Esophagus (tissue), 2 donors: Measurements from ENCODE around the gene CATSPERD. TPM values are rescaled to one million over a fixed set of nuclear protein-coding genes. Genes with fewer than 3 reads are reported as not detected.

Experiments
- H3K27ac ChIP-seq, 2 donors: one replicate each; pipeline ENCODE4 v1.5.1; 2013; ENCODE audit warnings: low read depth in 2 of 2, mild to moderate bottlenecking in 2 of 2, inconsistent platforms in 1 of 2, low read length in 1 of 2, moderate library complexity in 1 of 2
- H3K27me3 ChIP-seq, 2 donors: one replicate each; pipeline ENCODE4 v1.6.1; 2013; ENCODE audit warnings: low read length in 2 of 2, control low read depth in 1 of 2, mild to moderate bottlenecking in 1 of 2; ENCODE audit not compliant: insufficient read depth in 2 of 2, control insufficient read depth in 1 of 2
- H3K36me3 ChIP-seq, 2 donors: one replicate each; pipeline ENCODE4 v1.6.1; 2013; ENCODE audit warnings: low read length in 1 of 2; ENCODE audit not compliant: control insufficient read depth in 2 of 2, insufficient read depth in 2 of 2
- H3K4me1 ChIP-seq, 2 donors: one replicate each; pipeline ENCODE4 v1.6.1; 2013; ENCODE audit warnings: low read length in 1 of 2; ENCODE audit not compliant: control insufficient read depth in 2 of 2, insufficient read depth in 2 of 2
- H3K4me3 ChIP-seq, 2 donors: one replicate each; pipeline ENCODE4 v1.5.1; 2013; ENCODE audit warnings: low read length in 2 of 2, mild to moderate bottlenecking in 2 of 2, low read depth in 1 of 2, moderate library complexity in 1 of 2
- H3K9me3 ChIP-seq, 2 donors: one replicate each; pipeline ENCODE4 v1.6.1; 2013; ENCODE audit warnings: mild to moderate bottlenecking in 2 of 2, low read depth in 1 of 2, low read length in 1 of 2, moderate library complexity in 1 of 2; ENCODE audit not compliant: control insufficient read depth in 2 of 2, insufficient read depth in 1 of 2
- WGBS, 2 donors: extraction: QIAGEN DNeasy Blood & Tissue Kit; methylation state at CpG; one replicate each; pipeline ENCODE4 v1.1.7; 2013; 5-methylcytosine and 5-hydroxymethylcytosine counted together
- polyA plus RNA-seq, 2 donors: library from polyadenylated mRNA; stranded (reverse); fragments of 200-250 nt; gene quantifications; one replicate each; pipeline ENCODE4 v1.2.3, GENCODE V29; 2013
- donor health status: healthy with polysubstance abuse.
- donor health status: Bipolar disorder and iron deficiency.

The CATSPERD gene
- polyA plus RNA-seq, 2 donors: not detected

DNA sequence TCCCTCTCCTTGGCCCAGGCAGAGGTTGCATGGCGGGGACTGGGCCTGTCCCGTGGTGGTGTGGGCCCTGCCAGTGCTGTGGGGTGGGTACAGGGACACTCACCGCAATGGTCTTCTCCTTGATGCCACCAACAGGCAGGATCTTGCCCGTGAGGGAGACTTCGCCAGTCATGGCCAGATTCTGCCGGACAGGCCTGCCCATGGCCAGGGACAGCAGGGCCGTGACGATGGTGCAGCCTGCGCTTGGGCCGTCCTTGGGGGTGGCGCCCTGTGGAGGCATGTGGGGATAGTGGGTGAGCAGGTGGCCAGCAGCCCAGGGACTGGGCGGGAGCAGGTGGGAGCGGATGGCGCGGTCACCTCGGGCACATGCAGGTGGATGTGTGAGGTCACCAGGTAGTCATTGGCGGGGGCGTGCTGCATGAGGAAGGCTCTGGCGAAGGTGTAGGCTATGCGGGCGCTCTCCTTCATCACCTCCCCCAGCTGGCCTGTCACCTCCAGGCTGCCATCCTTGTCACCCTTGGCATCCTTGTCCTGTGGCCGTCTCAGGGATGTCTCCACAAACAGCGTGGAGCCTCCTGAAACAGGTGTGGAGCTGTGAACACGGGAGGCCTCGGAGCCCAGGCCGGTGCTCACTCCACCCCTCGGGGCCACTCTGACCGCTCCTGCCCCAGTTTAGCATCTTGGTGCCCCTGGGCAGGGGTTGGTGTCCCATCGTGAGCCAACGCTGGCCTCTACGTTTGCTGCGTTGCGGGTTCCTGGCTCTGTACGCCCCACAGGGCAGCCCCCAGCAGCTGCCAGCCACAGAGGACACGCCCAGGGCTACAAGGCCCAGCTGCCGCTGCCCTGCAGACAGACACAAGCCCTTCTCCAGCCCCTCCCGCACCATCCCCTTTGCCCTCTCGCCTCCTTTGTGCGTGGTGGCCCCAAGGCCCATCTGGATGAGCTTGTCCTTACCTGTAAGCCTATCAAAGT, 27.0 kb upstream of the CATSPERD start:
- H3K4me3 ChIP-seq: no peak overlapping the region
- H3K27me3 ChIP-seq: no peaks in the 10 kb centered on the region
- H3K9me3 ChIP-seq: no peaks in the 10 kb centered on the region
- peaks cover 19 to 61% of the 10 kb centered on the region in 2 donors for H3K36me3 ChIP-seq
- 76 to 78% methylated on average over 38 to 39 of the region's 39 CpGs for WGBS, 2 donors
- H3K27ac ChIP-seq: no peak overlapping the region
- H3K4me1 ChIP-seq: peaks cover 0 to 12% of the 10 kb centered on the region in 2 donors

DNA sequence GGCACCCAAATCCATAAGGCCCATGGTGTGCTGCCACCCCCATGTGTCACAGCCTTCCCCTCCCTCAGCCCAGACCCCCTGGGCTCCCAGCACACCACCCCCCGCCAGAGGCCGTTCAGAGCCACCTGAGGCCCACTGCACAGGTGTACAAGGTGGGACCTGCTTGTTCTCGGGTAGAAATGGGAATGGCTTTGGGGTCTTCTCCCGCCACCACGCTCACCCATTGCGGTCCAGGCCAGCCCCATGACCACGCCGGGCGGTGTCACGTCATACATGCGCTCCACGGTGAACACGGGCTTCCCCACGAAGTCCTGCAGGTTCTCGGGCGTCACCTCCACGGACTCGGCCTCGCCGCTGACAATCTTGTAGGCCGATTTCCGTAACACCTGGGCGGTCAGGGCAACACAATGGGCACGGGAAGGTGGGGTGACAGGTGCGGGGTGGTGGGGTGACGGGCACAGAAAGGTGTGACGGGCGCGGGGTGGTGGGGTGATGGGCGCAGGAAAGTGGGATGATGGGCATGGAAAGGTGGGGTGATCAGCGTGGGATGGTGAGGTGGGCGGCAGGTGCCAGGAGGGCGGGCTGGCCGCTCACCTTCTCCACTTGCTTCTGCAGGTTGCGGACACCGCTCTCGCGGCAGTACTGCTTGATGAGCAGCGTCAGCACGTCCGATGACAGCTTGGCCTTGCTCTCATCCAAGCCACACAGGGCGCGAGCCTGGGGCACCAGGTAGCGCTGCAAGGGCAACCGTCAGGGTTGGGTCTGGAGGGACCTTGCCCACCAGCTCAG, 26.1 kb upstream of the CATSPERD start:
- Histone ChIP-seq H3K27me3 (no peaks in the 10 kb centered on the region), H3K4me3 (no peak overlapping the region), H3K36me3 (peaks cover 25 to 69% of the 10 kb centered on the region in 2 donors), H3K9me3 (no peaks in the 10 kb centered on the region), H3K27ac (no peak overlapping the region), H3K4me1 (peaks cover 0 to 12% of the 10 kb centered on the region in 2 donors)
- WGBS, 2 donors: 90 to 91% methylated on average over 40 to 45 of the region's 45 CpGs

DNA sequence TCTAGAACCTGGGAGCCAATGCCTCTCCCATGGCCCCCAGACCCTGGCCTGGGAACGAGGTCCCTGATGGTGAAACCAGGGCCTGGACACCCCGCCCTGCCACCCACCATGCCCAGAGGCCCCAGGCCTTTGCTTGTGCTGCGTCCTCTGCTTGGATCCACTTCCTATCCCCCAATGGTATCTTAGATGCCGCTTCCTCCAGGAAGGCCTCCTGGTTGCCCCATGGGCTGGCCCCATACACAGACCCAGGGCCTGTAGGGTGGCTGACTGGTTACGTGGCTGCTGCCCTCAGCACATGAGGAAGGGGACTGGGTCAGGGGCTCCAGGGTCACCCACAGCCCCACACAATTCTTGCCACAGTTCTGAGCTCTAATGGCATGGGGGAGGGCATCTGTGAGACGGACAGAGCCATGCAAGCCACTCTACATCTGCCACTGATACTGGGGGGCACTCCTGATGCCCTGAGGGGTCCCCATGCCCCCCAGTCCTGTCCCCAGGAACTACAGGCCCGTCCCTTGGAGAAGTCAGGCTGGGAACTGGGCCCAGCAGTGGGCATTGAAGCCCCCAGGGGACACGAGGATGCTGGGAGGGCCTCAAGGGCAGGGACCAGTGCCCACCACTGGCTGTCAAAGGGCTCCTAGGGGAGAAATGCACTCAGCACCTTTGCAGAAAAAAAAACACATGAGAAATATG, 25.3 kb upstream of the CATSPERD start:
- no peaks in the 10 kb centered on the region for H3K27me3 ChIP-seq
- no peak overlapping the region for H3K27ac ChIP-seq
- H3K9me3 ChIP-seq: no peaks in the 10 kb centered on the region
- H3K4me3 ChIP-seq: no peak overlapping the region
- H3K4me1 ChIP-seq: peaks cover 0 to 12% of the 10 kb centered on the region in 2 donors
- WGBS, 2 donors: 83 to 87% methylated on average over 8 of the region's 8 CpGs
- H3K36me3 ChIP-seq: peaks cover 25 to 69% of the 10 kb centered on the region in 2 donors

DNA sequence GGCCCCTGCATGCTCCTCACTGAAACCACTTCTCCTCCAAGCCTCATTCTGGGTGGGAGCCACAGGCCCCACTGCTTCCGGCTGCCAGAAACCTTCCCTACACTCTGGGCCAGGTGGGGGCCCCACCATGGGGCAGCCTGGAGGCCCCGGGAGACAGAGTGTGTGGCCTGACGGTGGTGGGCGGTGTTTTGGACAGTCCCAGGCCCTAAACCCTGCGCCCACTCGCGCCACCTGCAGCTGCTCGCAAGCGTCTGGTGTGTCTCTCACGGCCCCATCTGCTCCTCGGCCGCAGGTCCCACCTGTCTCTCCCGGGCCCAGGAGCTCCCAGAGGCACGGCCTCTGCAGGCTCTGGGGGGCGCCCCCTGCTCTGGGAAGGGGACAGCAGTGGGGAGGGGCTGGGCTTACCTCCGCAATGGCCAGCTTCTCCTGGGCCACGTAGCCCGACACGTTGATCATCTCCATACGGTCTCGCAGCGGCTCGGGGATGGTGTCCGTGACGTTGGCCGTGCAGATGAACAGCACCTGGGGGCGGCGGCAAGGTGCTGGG, 24.7 kb upstream of the CATSPERD start:
- Histone ChIP-seq H3K4me1 (peaks cover 0 to 8% of the 10 kb centered on the region in 2 donors), H3K4me3 (no peak overlapping the region), H3K27me3 (no peaks in the 10 kb centered on the region), H3K27ac (no peak overlapping the region), H3K9me3 (no peaks in the 10 kb centered on the region), H3K36me3 (peaks cover 25 to 75% of the 10 kb centered on the region in 2 donors)
- WGBS, 2 donors: 83 to 86% methylated on average over 28 of the region's 28 CpGs

DNA sequence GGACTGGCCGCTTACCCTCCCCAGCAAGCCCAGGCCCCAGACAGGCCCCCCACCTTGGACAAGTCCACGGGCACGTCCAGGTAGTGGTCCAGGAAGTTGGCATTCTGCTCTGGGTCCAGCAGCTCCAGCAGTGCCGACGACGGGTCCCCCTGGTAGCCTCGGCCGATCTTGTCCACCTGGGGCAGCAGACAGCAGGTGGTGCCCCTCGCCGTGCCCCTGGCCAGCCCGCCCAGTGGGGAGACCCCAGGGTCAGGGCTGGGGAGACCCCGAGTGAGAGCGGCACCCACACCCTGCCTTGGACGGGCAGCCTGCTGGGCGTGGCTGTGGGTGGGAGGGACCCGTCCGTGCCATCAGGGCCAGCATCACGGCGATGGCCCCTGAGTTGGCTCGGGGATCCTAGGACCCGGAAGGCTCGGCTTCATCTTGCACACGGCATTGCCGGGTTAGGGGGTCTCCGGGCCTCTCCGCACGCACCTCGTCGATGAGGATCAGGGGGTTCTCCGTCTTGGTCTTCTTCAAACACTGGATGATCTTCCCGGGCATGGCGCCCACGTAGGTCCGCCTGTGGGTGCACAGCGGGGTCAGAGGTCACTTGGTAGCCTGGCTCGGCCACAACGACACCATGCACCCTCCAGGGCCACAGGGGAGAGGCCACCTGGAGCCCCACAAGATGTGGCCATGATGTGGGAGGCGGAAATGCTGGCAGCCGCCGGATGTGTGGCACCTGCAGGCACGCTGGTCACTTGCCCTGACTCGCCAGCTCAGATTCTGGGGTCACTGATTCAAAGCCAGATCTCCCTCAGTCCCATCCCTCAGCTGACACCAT, 24.0 kb upstream of the CATSPERD start:
- peaks cover 25 to 77% of the 10 kb centered on the region in 2 donors for H3K36me3 ChIP-seq
- peaks cover 0 to 8% of the 10 kb centered on the region in 2 donors for H3K4me1 ChIP-seq
- H3K4me3 ChIP-seq: no peak overlapping the region
- 78 to 82% methylated on average over 41 to 42 of the region's 42 CpGs for WGBS, 2 donors
- H3K9me3 ChIP-seq: no peaks in the 10 kb centered on the region
- no peaks in the 10 kb centered on the region for H3K27me3 ChIP-seq
- no peak overlapping the region for H3K27ac ChIP-seq

DNA sequence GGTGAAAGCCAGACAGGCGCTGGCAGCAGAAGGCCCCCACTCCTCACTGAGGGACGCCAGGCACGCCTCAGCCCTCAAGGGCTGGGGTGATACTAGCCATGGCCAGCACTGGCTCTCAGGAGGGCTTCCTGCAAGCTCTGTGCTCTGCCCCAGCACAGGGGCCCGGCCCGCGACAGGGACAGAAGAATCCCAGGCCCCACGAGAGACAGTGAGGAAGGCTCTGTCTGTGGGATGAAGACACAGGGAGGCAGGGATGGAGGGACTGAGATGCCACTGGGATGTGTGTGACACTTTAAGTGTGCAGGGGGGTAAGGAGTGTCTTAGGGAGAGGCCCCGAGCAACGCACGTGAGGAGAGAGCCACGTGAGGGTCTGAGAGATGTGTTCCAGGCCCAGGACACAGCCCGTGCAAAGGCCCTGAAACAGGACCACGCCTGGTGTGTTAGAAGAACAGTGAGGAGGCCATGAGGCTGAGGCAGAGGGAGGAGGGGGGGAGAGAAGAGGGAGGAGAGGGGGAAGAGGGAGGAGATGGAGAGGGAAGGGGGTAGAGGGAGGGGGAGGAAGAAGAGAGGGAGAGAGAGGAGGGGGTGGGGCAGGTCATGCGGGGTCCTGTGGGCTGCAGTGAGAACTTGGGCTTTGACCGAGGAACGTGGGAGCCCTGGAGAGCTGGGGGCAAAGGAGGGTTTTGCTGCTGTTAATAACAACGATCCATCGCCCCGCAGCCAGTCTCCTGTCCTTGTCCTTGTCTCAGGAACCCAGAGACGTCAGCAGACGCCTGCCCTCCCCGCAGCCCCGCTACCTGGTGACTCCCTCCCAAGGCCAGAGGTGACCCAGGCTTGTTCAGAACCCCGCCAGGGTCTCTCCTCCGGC, 23.2 kb upstream of the CATSPERD start:
- 74 to 79% methylated on average over 22 to 25 of the region's 25 CpGs for WGBS, 2 donors
- Histone ChIP-seq H3K9me3 (no peaks in the 10 kb centered on the region), H3K36me3 (peaks cover 25 to 68% of the 10 kb centered on the region in 2 donors), H3K27ac (no peak overlapping the region), H3K27me3 (no peaks in the 10 kb centered on the region), H3K4me1 (peaks cover 0 to 3% of the 10 kb centered on the region in 2 donors), H3K4me3 (no peak overlapping the region)

DNA sequence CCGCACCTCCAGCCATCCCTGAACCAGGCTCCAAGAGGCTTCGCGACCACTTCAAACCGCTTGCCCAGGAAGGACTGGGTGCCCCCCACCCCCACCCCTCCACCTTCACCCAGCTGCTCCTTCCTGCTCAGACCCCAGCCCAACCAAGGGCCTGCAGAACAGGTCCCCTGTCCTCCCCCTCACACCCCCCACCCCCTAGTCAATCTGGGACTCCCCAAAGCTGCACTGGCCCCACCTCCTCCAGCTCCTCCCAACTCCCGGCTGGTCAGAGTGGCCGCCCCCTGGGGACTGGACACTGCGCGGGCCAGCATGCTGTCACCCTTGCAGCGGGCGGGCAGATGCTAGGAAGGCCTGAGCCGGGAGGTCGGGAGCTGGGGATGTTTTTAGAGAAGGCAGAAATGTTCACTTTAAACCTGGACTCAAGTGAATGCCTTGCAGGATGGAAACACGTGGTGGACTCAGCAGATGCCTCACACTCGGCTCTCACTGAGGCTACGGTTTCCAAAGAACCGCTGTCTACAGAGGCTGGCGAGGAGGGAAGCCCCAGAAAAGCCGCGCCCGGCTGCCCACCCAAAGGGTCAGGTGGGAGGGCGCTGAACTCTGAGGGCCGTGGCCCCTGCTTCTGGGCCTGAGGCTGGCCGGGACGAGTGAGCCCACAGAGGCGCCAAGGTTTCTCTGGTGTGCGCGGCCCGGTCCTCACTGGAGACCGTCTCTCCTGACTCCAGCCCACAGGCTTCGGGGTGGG, 22.4 kb upstream of the CATSPERD start:
- H3K4me3 ChIP-seq: no peak overlapping the region
- peaks cover 0 to 3% of the 10 kb centered on the region in 2 donors for H3K4me1 ChIP-seq
- H3K36me3 ChIP-seq: peaks cover 21 to 61% of the 10 kb centered on the region in 2 donors
- no peaks in the 10 kb centered on the region for H3K9me3 ChIP-seq
- WGBS, 2 donors: 81 to 82% methylated on average over 29 to 30 of the region's 30 CpGs
- no peaks in the 10 kb centered on the region for H3K27me3 ChIP-seq
- H3K27ac ChIP-seq: no peak overlapping the region
